HS-5 (cell line): ENCODE data around the gene KIAA1671.

ENCODE experiments used
- DNase-seq: peaks from one replicate; pipeline ENCODE4 v3.0.0-alpha.2; 2012; ENCODE audit warnings: low read depth

The KIAA1671 gene

DNA sequence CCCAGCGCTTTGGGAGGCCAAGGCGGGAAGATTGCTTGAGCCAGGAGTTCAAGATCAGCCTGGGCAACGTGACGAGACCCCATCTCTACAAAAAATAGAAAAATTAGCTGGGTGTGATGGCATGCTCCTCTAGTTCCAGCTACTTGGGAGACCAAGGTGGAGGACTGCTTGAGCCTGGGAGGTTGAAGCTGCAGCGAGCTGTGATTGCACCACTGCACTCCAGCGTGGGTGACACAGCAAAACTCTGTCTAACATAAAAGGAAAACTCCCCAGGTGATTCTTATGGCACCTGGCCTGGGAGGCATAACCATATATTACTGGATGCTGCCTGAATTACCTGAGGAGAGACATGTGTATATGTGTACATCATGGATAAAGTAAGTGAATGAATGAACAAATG, 29.1 kb downstream of the KIAA1671 start:
- no peak for DNase-seq

DNA sequence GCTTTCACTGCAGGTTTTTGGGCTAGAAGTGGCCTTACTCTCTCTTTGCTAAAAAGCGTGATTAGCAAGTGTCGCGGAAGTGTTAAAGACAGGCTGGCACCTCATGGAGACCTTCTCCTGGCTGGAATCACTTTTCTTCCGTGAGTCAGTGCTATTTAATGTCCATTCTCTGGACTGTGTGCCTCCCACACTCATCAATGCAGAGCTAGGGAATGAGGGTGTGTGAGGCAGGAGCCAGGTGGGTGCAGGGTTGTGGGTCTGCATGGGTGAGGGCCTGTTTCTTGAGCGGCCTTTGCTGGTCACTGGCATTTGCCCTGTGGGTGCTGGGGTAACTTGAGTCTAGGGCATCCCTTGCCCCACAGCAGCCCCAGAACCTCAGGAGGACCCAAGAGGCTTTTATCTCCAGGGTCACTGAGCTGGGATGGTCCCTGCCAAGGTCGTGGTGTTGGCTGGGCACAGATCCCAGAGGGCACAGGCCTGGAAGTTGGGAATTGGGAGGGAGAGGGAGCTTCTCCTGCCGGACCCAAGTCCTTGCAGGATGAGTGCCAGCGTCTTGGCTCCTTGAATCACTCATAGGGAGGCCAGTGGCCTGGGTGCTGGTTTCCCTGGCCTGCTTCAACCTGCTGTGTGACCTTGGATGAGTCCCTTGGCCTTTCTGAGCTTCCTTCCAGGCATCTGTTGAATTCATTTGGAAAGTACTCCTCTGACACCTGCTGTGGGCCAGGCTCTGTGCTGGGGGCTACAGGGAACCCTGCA, 30.0 kb downstream of the KIAA1671 start:
- DNase-seq: no peak

DNA sequence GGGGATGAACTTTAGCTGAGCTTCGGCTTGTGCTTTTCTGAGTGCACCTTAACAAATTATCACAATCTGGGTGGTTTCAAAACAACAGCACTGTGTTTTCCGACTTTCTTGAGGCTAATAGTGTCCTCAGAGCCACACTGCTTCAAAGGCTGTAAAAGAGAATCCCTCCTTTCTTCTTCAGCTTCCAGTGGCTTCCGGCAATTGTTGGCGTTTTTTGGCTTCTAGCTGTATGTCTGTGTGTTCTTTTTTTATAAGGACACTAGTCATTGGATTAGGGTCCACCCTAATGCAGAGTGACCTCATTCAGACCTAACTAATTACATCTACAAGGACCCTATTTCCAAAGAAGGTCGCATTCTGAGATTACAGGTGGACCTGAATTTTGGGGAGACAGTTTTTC, 30.6 kb downstream of the KIAA1671 start:
- DNase-seq: no peak

DNA sequence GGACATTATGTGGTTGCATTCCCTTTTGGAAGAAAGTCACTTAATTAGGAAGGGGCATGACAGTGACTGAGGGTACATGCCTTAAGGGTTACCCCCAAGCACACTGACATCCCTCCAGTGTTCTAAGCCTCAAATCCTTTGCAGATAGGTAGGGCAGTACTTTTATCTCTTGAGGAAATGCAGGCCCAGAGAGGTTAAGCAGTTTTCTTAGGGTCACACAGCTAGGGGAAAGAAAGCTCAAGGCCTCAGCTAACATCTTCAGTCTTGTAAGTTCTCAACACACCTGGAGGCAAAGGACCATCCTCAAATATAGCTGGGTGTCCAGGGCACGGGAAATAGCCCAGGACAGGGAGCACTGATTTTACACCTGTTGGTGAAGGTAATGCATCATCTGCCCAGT, 31.6 kb downstream of the KIAA1671 start:
- no peak for DNase-seq

DNA sequence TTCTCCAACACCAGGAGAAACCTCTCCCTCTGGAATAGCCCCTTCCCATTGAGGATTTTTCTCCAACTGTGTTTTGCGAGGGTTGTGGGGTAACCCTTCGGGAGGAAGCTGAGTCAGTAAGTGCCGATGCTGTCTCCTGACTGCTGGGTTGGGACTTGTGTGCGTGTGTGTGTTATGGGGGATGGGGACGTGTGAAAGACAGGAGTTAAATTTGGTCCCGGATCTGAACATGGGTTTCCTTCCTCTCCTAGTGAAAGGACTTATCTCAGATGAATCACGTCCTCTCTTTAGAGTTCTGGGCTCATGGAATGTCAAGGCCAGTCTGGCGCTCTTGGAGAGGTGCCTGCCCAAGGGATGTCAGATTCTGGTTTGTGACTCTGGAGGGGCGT, 33.3 kb downstream of the KIAA1671 start:
- peak; percentile 76 for DNase-seq

DNA sequence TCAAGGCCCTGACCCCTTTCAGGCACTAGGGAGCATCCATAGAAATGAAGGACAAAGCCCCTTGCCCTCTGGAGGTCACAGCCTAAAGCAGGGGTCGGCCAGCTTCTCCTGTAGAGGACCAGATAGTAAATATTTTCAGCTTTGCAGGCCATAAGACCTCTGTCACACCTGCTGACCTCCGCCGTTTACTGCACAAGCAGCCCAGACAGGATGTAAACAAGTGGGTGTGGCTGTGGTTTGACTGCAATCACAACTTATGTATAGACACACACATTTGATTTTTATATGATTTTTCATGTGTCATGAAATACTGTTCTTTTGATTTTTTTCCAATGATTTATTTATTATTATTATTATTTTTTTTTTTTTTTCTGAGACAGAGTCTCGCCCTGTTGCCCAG, 34.3 kb downstream of the KIAA1671 start:
- DNase-seq: no peak

DNA sequence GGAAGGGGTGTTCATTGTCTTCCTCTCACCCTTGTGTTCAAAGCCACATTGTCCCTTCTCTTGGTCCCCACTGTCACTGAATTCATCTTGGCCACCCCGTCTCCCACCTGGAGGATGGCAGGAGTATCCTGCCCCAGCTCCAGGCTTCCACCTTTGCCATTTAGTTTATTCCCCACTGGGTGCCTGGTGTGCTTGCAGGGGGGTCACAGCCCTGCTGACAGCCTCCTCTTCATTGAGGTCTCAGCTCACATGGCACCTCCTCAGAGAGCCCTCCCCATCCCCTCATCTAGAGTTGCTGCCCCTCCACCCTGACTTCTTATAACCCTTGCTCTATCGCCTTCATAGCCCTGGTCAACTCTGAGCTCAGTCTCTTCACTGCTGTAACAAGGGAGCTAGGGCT, 36.6 kb downstream of the KIAA1671 start:
- DNase-seq: no peak

DNA sequence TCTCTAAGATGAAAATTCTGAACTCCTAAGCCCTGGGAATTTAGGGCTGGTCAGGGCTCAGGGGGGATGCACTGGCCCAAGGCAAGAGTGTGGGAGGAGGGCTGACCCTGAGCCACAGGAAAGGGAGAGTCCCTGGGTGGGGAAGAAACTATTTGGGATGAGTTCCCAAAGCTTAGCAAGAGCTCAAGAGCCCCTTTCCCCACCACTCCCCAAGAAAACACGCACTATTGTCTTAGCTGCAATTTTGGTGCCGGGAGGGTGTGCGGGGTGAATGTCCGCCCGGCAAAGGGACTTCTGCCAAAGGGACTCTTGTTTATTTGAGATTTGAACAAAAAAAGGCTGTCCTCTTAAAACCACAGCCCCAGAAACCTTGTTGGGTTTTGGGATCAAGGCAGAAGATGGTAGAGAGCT, 37.0 kb downstream of the KIAA1671 start:
- no peak for DNase-seq

DNA sequence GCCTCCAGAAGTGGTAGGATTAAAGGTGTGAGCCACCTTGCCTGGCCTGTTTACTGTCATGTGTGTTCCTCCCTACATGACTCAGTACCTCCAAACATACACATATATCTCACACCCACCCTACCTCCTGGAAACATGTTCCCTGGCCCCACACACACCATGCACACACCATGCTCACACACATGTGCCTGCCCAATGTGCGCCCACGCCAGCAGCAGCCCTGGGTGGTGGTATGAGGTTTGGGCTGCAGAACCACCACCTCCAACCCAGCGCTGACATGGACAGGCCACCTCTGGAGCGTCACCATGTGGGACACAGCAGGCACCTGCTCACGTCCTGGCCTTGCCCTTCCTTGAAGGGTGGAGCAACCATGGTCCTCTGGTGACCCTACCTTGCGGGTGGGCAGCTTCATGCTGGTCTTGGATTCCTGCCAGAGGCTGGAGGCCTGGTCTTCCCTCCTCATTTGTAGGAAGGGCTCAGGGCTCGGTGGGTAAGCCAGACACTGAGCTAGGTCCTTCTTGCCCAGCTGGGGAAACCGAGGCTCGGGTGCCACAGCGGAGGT, 37.9 kb downstream of the KIAA1671 start:
- DNase-seq: no peak

DNA sequence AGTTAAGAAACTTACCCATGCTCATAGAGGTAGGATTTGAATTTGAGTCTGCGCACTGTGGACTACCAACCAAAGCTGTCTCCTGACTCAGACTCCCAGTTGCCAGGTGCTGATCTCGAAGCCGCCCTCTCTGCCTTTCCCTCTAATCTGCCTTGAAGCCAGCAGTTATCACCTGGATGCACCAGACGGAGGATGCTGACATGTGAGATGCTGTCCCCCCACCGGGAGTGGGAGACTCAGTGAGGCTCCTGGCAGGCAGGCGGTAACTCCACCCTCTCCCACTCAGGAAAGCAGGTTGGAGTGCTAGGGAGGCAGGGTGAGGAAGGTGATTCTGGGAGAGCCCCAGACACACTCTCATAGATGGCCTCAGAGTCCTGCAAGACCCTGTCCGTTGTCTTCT, 40.4 kb downstream of the KIAA1671 start:
- DNase-seq: no peak

DNA sequence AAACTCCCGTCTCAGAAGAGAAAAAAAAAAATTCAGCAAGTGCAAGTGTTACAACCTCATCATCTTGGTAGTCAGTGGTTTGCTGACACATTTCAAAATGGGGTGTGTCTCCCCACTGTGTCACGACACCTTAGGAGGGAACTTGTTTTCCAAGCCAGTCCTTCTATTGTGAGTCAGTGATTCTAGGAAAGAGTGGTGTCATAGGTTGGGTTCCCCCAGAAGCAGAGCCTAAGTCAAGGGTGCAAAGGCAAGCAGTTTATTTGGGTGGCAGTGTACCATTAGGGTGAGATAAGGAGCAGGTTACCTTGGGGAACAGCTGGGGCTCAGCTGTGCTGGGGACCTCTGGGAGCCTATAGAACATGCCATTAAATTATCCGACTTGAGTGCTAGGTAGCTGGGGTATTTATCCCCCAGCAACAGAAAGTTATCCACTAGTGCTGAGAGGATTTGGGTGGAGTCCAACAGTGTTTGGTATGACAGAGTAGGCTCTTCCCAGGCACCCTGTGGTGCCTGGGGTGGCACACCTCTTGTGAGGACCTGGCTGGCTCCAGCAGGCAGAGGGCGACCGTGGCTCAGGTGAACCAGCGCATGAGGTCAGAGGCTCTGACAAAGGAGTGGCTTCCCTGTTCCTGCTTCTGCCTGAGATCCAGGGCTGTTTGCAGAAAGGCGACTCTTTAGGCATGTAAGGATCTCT, 41.7 kb downstream of the KIAA1671 start:
- DNase-seq: peak; percentile 59

DNA sequence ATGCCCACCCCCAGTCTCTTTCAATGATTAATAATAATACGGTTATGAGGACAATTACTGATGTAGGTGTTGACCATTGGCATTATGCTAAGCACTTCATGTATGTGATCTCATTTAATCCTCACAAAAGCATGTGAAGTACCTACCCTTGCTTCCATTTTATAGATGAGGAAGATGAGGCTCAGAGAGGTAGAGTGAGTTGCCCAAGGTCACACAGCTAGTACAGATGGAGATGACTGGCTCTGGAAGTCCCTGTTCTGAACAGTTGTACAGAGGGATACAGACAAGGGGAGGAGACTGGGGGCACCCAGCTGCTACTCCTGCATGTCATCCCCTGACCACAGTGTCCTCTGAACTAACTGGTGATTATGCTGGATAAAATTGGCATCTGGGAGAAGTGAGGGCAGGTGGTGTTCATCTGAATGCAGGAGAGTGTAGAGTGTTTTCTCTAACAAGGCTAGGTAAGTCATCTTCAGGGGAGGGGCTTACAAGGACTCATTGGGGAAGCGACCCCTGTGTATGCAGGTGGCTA, 43.2 kb downstream of the KIAA1671 start:
- DNase-seq: no peak

DNA sequence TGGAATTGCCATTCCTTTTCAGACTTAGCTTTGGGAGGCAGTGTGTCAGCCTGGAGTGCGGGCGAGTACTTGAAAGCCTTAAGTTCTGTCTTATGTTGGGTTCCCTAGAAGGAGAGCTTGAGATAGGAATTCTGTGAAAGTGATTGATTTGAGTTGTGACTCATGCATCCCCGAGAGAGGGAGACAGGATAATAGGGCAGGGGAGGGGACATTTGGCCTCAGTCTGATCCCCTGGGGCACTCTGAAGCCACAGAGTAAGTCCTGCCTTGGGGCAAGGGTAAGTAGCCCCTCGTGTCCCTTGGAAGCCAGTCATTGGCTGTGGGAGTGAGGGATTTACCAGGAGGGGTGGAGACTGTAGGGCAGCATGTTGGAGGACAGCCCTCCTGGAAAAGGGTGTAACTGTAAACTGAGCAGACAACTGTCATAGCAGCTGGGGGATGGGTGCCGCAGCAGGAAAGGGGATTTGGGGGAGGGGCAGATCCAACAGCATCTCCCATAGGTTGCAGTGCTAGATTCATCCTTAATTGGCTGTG, 44.0 kb downstream of the KIAA1671 start:
- peak; percentile 13 for DNase-seq

DNA sequence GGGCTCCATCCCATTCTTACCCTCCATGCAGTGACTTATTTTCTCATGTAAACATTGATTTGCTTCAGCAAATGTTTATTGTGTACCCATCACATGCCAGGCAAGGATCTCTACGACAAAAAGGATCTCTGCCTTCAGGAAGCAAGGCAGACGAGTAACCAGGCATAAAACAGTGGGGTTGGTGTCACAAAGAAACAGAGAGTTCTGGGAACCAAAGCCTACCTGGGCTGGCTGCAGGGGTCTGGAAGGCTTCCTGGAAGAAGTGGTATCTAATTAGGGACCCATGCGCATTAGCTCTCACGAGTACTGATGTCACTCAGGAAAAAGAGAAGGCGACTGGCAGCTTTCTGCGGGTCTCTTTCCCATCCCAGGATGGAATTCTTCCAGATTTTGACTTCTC, 44.5 kb downstream of the KIAA1671 start:
- DNase-seq: no peak

DNA sequence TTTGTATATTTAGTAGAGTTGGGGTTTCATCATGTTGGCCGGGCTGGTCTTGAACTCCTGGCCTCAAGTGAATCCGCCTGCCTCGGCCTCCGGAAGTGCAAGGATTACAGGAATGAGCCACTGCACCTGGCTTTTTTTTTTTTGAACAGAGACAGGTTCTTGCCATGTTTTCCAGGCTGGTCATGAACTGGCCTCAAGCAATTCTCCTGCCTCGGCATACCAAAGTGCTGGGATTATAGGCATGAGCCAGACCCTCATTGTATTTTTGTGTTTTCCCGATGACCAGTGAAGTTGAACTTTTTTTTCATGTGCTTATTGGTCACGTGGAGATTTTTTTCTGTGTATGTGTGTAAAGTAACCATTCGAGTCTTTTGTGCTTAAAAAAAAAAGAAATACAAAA, 48.2 kb downstream of the KIAA1671 start:
- DNase-seq: no peak

DNA sequence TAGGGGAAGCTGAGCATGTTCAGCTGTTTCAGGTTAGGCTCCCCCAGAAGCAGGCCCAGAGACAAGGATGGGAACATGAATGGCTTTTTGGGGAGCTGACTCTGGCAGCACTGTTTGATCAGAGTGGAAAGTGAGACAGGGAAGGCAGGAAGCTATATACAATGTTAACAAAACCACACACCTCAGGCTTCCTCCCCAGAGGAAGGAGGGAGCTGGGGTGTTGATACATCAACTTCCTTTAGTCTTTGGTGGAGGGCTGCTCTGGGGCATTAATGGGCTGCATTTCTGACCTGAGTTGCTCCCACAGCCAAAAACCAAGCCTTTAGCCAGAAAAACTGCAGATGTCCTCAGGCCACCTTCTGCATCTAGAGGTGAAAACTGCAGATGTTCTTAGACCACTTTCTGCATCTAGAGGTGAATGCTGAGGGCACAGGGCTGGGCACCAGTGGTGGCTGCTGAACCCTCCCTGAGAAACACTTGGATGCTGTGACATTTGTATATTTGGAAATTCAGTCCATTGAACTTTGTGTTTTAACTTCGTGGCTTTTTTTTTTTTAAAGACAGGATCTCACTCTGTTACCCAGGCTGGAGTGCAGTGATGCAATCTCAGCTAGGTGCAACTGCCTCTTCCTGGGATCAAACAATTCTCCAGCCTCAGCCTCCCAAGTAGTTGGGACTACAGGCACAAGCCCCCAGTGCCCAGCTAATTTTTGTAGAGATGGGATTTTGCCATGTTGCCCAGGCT, 49.9 kb downstream of the KIAA1671 start:
- DNase-seq: no peak

DNA sequence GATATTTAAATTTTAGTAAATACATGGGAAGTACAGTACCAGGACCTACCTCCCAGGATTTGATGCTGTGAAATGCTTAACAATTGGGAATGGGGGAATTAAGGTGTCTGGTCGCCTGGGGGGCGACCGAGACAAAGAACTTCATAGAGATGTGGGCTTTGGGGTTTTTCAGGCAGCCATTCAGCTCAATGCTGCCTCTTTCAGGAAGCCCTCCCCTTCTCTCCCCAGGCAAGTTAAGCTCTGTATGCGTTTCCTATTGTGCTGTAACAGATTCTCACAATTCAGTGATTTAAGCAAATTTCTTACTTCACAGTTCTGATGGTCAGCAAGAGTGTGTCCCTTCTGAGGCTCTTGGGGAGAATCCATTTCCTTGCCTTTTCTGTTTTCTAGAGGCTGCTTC, 53.8 kb downstream of the KIAA1671 start:
- no peak for DNase-seq

DNA sequence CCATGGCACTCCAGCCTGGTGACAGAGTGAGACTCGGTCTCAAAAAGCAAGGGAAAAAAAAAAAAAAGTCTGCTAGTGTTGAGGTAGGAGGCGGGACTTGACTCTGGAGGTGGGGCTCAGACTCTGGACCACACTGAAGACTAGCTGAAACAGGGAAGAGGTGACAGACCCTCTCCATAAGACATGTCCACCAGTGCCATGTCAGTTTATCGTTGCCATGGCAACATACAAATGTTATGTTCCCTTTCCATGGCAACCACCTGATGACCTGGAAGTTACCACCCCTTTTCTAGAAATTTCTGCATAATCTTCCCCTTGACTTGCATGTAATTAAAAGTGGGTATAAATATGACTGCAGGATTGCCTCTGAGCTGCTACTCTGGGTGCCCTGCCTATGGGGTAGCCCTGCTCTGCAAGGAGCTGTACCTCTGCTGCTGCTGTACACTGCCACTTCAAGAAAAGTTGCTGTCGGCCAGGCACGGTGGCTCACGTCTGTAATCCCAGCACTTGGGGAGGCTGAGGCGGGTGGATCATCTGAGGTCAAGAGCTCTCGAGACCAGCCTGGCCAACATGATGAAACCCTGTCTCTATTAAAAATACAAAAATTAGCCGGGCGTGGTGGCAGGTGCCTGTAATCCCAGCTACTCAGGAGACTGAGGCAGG, 55.1 kb downstream of the KIAA1671 start:
- no peak for DNase-seq

DNA sequence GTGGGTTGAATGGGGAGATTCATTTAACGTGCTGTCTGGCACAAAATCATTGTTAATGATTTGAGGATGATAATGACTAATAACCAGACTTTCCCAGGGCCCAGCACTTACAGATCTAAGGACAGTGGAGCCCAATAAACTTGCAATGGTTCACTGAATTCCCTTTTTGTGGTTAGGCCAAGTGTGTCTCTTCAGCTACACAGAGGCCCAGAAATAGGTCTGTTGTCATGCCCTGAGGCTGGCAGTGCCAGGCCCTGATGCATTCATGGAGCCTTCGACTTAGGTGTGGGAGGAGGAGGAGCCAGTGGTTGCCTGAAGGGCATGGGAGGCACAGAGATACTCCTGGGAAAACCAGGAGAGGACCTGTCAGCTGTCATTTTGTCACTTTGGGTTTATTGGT, 56.1 kb downstream of the KIAA1671 start:
- DNase-seq: no peak

DNA sequence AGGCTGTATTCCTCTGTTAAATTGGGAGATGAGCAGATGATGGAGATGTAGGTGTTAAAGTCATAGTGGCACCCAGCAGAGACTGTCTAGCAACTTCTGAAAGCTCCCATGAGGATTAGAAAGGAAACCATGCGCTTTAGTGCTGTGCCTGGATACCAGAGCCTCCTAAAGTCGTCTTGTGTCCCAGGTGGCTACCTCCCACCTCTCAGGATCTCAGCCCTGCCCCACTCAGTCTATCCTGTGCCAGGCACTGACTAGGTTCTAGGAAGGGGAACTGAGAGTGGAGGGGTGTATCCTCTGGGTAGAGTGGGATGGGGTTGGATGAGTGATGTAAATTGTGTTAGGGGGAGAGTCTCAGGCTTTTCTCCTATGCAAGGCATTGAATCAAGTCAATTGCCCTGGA, 60.2 kb downstream of the KIAA1671 start:
- DNase-seq: no peak

DNA sequence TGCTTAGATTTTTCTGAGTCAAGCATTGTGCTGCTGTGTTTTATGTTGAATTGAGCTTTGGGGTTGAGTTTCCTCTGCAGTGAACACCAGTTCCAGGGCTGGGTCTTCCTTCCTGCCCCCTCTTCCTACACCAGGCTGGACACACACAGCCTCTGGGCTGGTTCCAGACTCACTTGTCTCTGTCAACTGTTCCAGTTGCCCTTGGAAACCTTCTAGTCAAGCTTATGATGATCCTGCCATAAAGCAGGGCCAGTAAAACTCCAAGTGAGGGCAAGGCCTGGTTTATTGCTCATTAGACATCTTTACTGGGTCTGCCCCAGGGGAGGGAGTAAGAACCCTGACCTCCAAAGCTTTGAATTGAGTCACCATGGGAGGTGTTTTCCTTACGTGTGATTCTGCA, 61.1 kb downstream of the KIAA1671 start:
- DNase-seq: no peak
